Measurements from ENCODE around the gene BDH1. TPM values are rescaled to one million over a fixed set of nuclear protein-coding genes. Genes with fewer than 3 reads are reported as not detected.

Gene BDH1
- total and polyA plus RNA-seq, 2 of the 13 experiments (the other 11 are each of a cell fraction or from before 2014, with no cell fraction given), result 21.2 to 71.9 TPM

DNA sequence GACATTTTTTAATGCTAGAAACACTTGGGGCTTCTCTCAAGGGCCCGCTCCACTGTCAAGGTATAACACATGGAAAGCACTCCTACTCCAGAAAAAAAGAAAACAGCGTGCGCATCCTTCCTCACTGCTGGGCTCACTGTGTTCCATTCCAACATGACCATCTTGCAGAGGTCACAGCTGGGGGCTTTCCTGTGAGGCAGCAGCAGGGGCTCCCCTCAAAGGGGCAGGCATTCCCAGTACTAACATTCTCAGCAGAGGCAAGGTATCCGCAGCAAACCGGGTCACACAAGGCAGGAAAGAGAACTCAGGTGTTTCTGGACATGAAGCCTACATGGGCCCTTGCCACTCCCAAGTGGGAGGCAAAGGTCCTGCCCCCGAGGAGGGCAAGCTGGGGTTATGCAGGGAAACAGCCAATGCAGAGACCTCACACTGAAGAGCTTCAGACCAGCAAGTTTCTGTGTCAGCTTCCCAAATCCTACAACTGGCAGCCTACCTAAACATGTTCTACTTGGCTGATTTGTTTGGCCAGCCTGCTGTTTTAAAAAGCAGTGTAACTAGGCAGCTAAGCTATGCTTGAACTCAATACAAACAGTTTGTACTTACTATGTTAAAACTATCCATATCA, 6.4 kb downstream of the BDH1 start:
- no peak overlapping the region for H3K27ac ChIP-seq (ENCODE audit: extremely low read length, insufficient read depth, low read length)
- no peak overlapping the region for H3K4me2 ChIP-seq (ENCODE audit: low read depth, low read length)
- peaks cover 18% of the 10 kb centered on the region for H3K4me1 ChIP-seq (ENCODE audit: insufficient read depth, low read length)
- intact Hi-C loops (cut with micrococcal nuclease; ENCODE audit: unreplicated experiment), result no loop called here
- H3K4me3 ChIP-seq (replicated peaks in 1 of 3; ENCODE audit: insufficient read depth in 1 of 3, low read depth in 2 of 3, low read length in 3 of 3), result no peak overlapping the region
- POLR2A ChIA-PET, result no interaction called here
- no peaks in the 10 kb centered on the region for H3K27me3 ChIP-seq (ENCODE audit: control insufficient read depth in 1 of 2, insufficient read depth in 2 of 2, low read length in 2 of 2)
- in situ Hi-C loops (cut with HindIII; ENCODE audit: extremely low pct_ligation_motif_present, low pct_unique_long_range_greater_than_20kb), result no loop called here
- CTCF ChIA-PET (ENCODE audit: low intra/inter-chr PET ratio, low total read pairs), result no interaction called here
- no TSS peak for BruUV-seq (replicated peaks)
- H3K79me2 ChIP-seq (ENCODE audit: insufficient read depth, low read length), result no peaks in the 10 kb centered on the region
- WGBS (ENCODE audit: low lambda C conversion rate), result 88% methylated on average over 4 of the region's 6 CpGs
- H3K9me3 ChIP-seq (ENCODE audit: low read length), result no peaks in the 10 kb centered on the region
- H3K9ac ChIP-seq (ENCODE audit: insufficient read depth, low read depth, low read length), result no peak overlapping the region
- no peak overlapping the region for H2AFZ ChIP-seq (ENCODE audit: low read length)
- ATAC-seq, result no peak
- no peaks in the 10 kb centered on the region for H4K20me1 ChIP-seq (ENCODE audit: insufficient read depth, low read length)
- no peak for DNase-seq (ENCODE audit: low spot score)
- H3K36me3 ChIP-seq (replicated peaks in 1 of 2; ENCODE audit: control insufficient read depth in 1 of 2, insufficient read depth in 2 of 2, low read length in 2 of 2), result peaks cover 0 to 9% of the 10 kb centered on the region in 2 experiments; a peak in 3 of 5 replicates
- no peak for TF ChIP-seq ASH2L (IDR thresholded peaks at IDR 0.05; ENCODE audit: insufficient read length, low read depth, low read length)
- TF ChIP-seq ZSCAN29 (CRISPR knock-in tag; conservative IDR thresholded peaks at IDR 0.05), result no peak
- no peak for TF ChIP-seq POLR2AphosphoS2 (IDR thresholded peaks at IDR 0.05; ENCODE audit: low read depth, low read length)
- no peak for TF ChIP-seq ZNF652 (CRISPR knock-in tag; IDR thresholded peaks at IDR 0.05; ENCODE audit: borderline replicate concordance, low read depth)
- no peak for TF ChIP-seq ZNF841 (CRISPR knock-in tag; IDR thresholded peaks at IDR 0.05; ENCODE audit: borderline replicate concordance)
- TF ChIP-seq ZNF260 (CRISPR knock-in tag; IDR thresholded peaks at IDR 0.05; ENCODE audit: borderline replicate concordance, low read depth), result no peak
- TF ChIP-seq ZNF558 (CRISPR knock-in tag; IDR thresholded peaks at IDR 0.05; ENCODE audit: borderline replicate concordance), result no peak
- no peak for TF ChIP-seq FOXC1 (CRISPR knock-in tag; IDR thresholded peaks at IDR 0.05; ENCODE audit: borderline replicate concordance)
- no peak for TF ChIP-seq THAP8 (CRISPR knock-in tag; IDR thresholded peaks at IDR 0.05; ENCODE audit: borderline replicate concordance)
- no peak for FAIRE-seq
